GM10266 (cell line): ENCODE data around the gene HLA-DPA1.

Experiments used
- DNase-seq: peaks from one replicate; pipeline ENCODE4 v3.0.0; 2012; ENCODE audit errors: extremely low spot score
- TF ChIP-seq, protein P1 (sequence below): IDR thresholded peaks from 2 replicates; pipeline ENCODE4 v1.5.1; 2012; ENCODE audit warnings: mild to moderate bottlenecking, low read depth; ENCODE audit not compliant: control insufficient read depth, insufficient read depth; ENCODE audit errors: missing control alignments

Gene HLA-DPA1

DNA sequence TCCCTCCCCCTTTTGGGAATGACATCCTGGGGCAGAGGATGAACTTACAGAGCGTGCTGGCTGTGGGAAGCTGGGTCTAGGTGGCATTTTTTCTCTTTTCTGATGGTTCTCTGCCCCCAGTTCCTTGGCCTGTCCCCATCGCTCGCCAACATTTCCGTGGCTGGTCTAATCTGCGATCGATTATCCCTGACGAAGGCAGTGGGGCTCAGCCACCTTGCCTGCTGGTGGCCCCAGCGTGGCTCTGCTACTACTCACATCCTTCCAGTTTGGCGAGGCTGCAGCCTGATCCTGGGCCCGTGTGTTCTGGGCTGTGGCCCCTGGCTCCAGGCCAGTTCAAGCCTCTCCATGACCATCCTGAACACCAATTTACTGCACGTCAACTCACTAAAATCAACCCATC, 57.7 kb downstream of the HLA-DPA1 start:
- DNase-seq: no peak
- TF ChIP-seq, protein P1, sequence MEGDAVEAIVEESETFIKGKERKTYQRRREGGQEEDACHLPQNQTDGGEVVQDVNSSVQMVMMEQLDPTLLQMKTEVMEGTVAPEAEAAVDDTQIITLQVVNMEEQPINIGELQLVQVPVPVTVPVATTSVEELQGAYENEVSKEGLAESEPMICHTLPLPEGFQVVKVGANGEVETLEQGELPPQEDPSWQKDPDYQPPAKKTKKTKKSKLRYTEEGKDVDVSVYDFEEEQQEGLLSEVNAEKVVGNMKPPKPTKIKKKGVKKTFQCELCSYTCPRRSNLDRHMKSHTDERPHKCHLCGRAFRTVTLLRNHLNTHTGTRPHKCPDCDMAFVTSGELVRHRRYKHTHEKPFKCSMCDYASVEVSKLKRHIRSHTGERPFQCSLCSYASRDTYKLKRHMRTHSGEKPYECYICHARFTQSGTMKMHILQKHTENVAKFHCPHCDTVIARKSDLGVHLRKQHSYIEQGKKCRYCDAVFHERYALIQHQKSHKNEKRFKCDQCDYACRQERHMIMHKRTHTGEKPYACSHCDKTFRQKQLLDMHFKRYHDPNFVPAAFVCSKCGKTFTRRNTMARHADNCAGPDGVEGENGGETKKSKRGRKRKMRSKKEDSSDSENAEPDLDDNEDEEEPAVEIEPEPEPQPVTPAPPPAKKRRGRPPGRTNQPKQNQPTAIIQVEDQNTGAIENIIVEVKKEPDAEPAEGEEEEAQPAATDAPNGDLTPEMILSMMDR: no peak

DNA sequence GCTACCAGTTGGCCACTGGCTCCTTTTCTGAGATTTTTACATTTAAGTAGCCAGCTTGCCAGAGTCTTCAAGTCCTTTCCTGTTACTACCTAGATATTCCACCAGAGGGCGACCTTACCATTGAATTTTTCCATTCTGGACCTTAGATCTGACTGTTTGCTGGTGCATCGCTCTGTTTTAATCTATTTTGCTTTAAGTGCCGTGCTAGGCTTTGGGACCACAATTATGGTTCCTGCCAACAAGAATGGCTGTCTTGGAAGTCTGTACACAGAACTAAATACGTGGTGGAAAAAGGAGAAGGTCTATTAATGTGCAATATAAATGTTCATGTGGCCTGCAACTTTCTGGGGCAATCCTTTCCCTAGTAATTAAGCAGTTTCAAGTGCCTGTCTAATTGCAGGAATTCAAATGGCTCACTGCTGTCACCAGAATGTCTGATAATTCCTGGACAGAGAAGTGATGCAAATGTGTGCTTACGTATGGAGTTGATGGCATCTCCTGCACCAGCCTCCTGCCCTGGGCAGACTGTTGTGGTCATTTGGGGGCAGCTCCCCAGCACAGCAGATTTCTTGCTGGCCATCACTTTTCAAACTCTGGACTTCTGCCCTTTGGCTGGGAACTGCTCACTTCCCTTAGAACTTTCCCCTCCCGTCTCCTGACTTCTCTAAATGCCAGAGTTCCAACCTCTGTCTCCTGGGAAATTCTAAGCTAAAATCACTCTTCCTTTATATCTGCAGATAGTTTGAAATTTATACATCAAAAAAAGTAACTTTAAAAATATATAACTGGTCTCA, 58.4 kb downstream of the HLA-DPA1 start:
- peak; percentile 68 for DNase-seq
- TF ChIP-seq, protein P1: peak; percentile 52
